ENCODE results near the gene IMMT. TPM values are rescaled to one million over a fixed set of nuclear protein-coding genes. Genes with fewer than 3 reads are reported as not detected.

Gene IMMT
- total RNA-seq, 3 donors from 2014 or later = 106 to 121 (median 107) TPM

- intact Hi-C loops (cut with DNase I, micrococcal nuclease) = no loop called here
- H3K9me3 ChIP-seq = no peaks in the 10 kb centered on the region
- TF ChIP-seq, protein P1, sequence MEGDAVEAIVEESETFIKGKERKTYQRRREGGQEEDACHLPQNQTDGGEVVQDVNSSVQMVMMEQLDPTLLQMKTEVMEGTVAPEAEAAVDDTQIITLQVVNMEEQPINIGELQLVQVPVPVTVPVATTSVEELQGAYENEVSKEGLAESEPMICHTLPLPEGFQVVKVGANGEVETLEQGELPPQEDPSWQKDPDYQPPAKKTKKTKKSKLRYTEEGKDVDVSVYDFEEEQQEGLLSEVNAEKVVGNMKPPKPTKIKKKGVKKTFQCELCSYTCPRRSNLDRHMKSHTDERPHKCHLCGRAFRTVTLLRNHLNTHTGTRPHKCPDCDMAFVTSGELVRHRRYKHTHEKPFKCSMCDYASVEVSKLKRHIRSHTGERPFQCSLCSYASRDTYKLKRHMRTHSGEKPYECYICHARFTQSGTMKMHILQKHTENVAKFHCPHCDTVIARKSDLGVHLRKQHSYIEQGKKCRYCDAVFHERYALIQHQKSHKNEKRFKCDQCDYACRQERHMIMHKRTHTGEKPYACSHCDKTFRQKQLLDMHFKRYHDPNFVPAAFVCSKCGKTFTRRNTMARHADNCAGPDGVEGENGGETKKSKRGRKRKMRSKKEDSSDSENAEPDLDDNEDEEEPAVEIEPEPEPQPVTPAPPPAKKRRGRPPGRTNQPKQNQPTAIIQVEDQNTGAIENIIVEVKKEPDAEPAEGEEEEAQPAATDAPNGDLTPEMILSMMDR (IDR thresholded peaks at IDR 0.05) = no peak
- H3K36me3 ChIP-seq (ENCODE audit: low read depth) = no peaks in the 10 kb centered on the region
- H3K4me1 ChIP-seq (ENCODE audit: low read depth) = peaks cover 22% of the 10 kb centered on the region
- H3K4me3 ChIP-seq = peak overlapping the region; percentile 54
- peak in 2 of 3 donors; percentile 31 to 52 for DNase-seq
- no peak for ATAC-seq
Observed at GRCh38 chr2:86195808-86196387, 636 bp upstream of the IMMT start.

DNA sequence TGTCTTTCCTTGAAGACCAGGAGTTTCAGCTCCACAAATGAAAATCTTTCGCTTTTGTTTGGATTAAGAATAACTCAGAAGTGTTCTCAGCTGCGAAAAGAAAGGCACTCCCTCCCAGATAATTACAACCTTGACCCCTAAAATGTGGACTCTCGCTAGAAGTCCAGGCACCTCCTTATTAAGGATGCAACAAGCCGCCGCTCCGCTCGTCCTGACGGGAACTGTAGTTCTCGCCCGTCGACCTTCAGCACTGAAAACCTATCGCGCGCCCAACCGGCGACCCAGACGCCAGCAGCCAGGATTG, 559 bp downstream of the IMMT start:
- H3K4me1 ChIP-seq (ENCODE audit: low read depth) = peaks cover 12% of the 10 kb centered on the region
- peak; percentile 96 to 98 (median 96) for DNase-seq
- TF ChIP-seq, protein P1 (IDR thresholded peaks at IDR 0.05) = no peak
- H3K4me3 ChIP-seq = peak overlapping the region; percentile 54
- ATAC-seq = no peak
- H3K36me3 ChIP-seq (ENCODE audit: low read depth) = no peaks in the 10 kb centered on the region
- no peaks in the 10 kb centered on the region for H3K9me3 ChIP-seq
- intact Hi-C loops (cut with DNase I, micrococcal nuclease) = no loop called here

DNA sequence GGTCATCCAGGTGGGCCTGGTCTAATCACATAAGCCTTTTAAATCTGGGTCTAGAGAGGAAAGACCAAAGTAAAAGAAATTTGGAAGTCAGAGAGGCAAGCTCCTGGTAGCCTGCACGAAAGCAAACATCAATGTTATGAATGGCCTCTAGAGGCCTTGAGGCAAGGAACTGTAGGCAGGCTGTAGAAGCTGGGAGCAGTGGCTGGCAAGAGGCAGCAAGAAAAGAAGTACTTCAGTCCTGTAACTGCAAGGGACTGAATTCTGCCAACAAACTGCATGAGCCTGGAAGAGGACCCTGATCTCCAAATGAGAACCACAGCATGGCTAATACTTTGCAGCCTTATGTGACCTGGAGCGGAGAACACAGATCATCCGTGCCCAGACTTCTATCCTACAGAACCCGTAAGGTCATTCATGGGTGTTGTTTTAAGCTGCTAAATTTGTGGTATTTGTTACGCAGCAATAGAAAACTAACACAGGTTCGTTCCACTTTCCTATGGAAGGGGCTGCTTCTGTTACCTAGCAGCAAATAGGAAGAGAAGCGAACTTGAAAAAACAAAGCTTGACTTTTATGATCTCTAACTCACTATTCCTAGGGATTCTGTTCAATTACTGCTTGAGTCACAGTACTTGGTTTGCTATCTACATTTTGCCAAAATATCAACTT, 1.2 kb downstream of the IMMT start:
- DNase-seq (no peak), ATAC-seq (no peak)

DNA sequence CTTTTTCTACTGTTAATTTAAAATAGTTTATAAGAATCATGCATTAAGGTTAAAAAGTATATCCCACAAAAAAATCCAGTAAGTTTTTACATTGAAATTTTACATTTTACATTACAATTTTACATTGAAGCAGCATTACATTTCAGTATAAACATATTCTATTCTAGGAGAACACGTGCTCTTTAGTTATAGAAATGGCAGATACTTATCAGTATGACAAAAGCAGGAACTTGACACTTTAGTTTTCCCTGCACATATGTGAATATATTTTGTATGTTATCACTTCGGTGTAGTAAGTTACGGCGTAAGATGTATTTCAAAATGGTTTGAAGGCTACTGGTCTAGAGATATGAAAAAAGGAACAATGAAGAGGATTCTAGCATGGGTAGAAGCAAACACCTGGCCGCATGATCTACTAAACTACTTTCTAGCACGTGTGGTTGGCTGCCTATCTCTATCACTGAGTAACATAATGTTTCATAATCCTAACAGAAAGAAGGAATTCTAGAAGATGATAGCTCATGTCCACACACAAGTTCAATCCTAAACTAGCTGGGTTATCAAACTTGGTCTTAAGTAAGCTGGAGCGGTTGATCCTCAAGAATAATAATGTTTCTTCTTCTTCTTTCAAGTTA, 5.4 kb downstream of the IMMT start:
- H3K4me1 ChIP-seq (ENCODE audit: low read depth) = peaks cover 16% of the 10 kb centered on the region
- H3K9me3 ChIP-seq = no peaks in the 10 kb centered on the region
- DNase-seq (no peak), ATAC-seq (no peak)
- TF ChIP-seq, protein P1 (IDR thresholded peaks at IDR 0.05) = no peak
- no peak overlapping the region for H3K4me3 ChIP-seq
- H3K36me3 ChIP-seq (ENCODE audit: low read depth) = no peaks in the 10 kb centered on the region
- intact Hi-C loops (cut with DNase I, micrococcal nuclease) = no loop called here

More for the DNA sequence above, 1.2 kb downstream of the IMMT start:
- H3K4me1 ChIP-seq (ENCODE audit: low read depth) = peaks cover 12% of the 10 kb centered on the region
- intact Hi-C loops (cut with DNase I, micrococcal nuclease) = no loop called here
- H3K4me3 ChIP-seq = peak overlapping the region; percentile 54
- TF ChIP-seq, protein P1 (IDR thresholded peaks at IDR 0.05) = no peak
- H3K9me3 ChIP-seq = no peaks in the 10 kb centered on the region
- no peaks in the 10 kb centered on the region for H3K36me3 ChIP-seq (ENCODE audit: low read depth)

GRCh38 chr2:86186431-86186830, 8.8 kb downstream of the IMMT start:
- TF ChIP-seq, protein P1 (IDR thresholded peaks at IDR 0.05) = no peak
- ATAC-seq = no peak
- Histone ChIP-seq H3K9me3 (no peaks in the 10 kb centered on the region), H3K36me3 (ENCODE audit: low read depth) (no peaks in the 10 kb centered on the region), H3K4me1 (ENCODE audit: low read depth) (peaks cover 4% of the 10 kb centered on the region), H3K4me3 (no peak overlapping the region)
- intact Hi-C loops (cut with DNase I, micrococcal nuclease) = no loop called here
- DNase-seq = no peak

Data from mucosa of descending colon (tissue), 3 donors.